IMR-90 (cell line): ENCODE measurements around the gene GABRA1. TPM values are rescaled to one million over a fixed set of nuclear protein-coding genes. Genes with fewer than 3 reads are reported as not detected.

Experiments
- ATAC-seq: fragments of 200-7000 bp; cut with Tn5 transposase; 2 replicates; pipeline ENCODE4 v1.9.1; 2020; ENCODE audit warnings: low read depth, mild to moderate bottlenecking, moderate library complexity
- BruUV-seq: library from RNA; stranded (reverse); fragments of 400-500 nt; replicated peaks from 2 replicates; lab custom pipeline; 2021; lab: Mats Ljungman, UMichigan
- CTCF ChIA-PET: fragments of 300-600 bp; formaldehyde crosslinking; extraction: SDS; loops from one replicate; lab custom pipeline; 2021; ENCODE audit warnings: antibody characterized with exemption; lab: Yijun Ruan, JAX
- POLR2A ChIA-PET: fragments of 300-600 bp; sonication (Branson Sonifier 250); formaldehyde crosslinking; loops from one replicate; lab custom pipeline; 2022; ENCODE audit warnings: antibody characterized with exemption; ENCODE audit not compliant: unreplicated experiment; lab: Charles Lee
- DNase-seq: peaks from one replicate; pipeline ENCODE4 v3.0.0; 2013
- H2AFZ ChIP-seq: replicated peaks from 2 replicates; pipeline ENCODE3; 2013; ENCODE audit warnings: low read length, mild to moderate bottlenecking; ENCODE audit not compliant: poor library complexity
- H2AK5ac ChIP-seq: 2 replicates; pipeline ENCODE4 v1.6.1; 2013; ENCODE audit warnings: low read depth, low read length, inconsistent platforms
- H2AK9ac ChIP-seq: replicated peaks from 2 replicates; pipeline ENCODE3; 2013; ENCODE audit warnings: mild to moderate bottlenecking, low read depth, low read length, moderate library complexity; ENCODE audit not compliant: poor library complexity
- H2BK120ac ChIP-seq: 2 replicates; pipeline ENCODE4 v1.6.1; 2013; ENCODE audit warnings: low read depth, low read length, inconsistent platforms
- H2BK15ac ChIP-seq: 3 replicates; pipeline ENCODE4 v1.6.1; 2013; ENCODE audit warnings: low read depth, low read length, inconsistent platforms
- H2BK20ac ChIP-seq: 2 replicates; pipeline ENCODE4 v1.6.1; 2013; ENCODE audit warnings: low read depth, mild to moderate bottlenecking, inconsistent platforms, low read length, moderate library complexity
- H2BK5ac ChIP-seq: 2 replicates; pipeline ENCODE4 v1.6.1; 2013; ENCODE audit warnings: mild to moderate bottlenecking, low read depth, low read length, inconsistent platforms; ENCODE audit not compliant: poor library complexity, severe bottlenecking
- H3K14ac ChIP-seq: replicated peaks from 2 replicates; pipeline ENCODE4 v1.6.1; 2013; ENCODE audit warnings: low read depth, low read length, inconsistent platforms
- H3K18ac ChIP-seq: 2 replicates; pipeline ENCODE4 v1.6.1; 2013; ENCODE audit warnings: low read depth, low read length, control low read depth
- H3K23ac ChIP-seq: 2 replicates; pipeline ENCODE4 v1.6.1; 2013; ENCODE audit warnings: low read depth, low read length, inconsistent platforms
- H3K27ac ChIP-seq: 2 replicates; pipeline ENCODE4 v1.5.1; 2013; ENCODE audit warnings: mild to moderate bottlenecking, control low read depth, low read length; ENCODE audit not compliant: insufficient read depth
- H3K27me3 ChIP-seq: 2 replicates; pipeline ENCODE4 v1.6.1; 2013; ENCODE audit warnings: low read length; ENCODE audit not compliant: control insufficient read depth, insufficient read depth
- H3K36me3 ChIP-seq: 2 replicates; pipeline ENCODE4 v1.6.1; 2013; ENCODE audit warnings: low read length, mixed read lengths; ENCODE audit not compliant: control insufficient read depth, insufficient read depth
- H3K4ac ChIP-seq: 2 replicates; pipeline ENCODE4 v1.6.1; 2013; ENCODE audit warnings: low read depth, low read length, inconsistent platforms
- H3K4me1 ChIP-seq: 2 replicates; pipeline ENCODE4 v1.6.1; 2013; ENCODE audit warnings: low read length, mixed read lengths; ENCODE audit not compliant: control insufficient read depth, insufficient read depth
- H3K4me2 ChIP-seq: 2 replicates; pipeline ENCODE4 v1.6.1; 2013; ENCODE audit warnings: low read depth, mild to moderate bottlenecking, control low read depth, low read length, moderate library complexity
- H3K4me3 ChIP-seq: 2 replicates; pipeline ENCODE4 v1.5.1; 2013; ENCODE audit warnings: low read depth, mild to moderate bottlenecking, control low read depth, low read length, moderate library complexity; ENCODE audit not compliant: insufficient read depth
- H3K56ac ChIP-seq: 2 replicates; pipeline ENCODE4 v1.6.1; 2013; ENCODE audit warnings: low read length, inconsistent platforms; ENCODE audit not compliant: insufficient read depth; ENCODE audit errors: extremely low read depth
- H3K79me1 ChIP-seq, 2 experiments: 2 replicates each; pipeline ENCODE4 v1.6.1; 2013; ENCODE audit warnings: low read length in 2 of 2, inconsistent platforms in 1 of 2, low read depth in 1 of 2
- H3K9ac ChIP-seq: 2 replicates; pipeline ENCODE4 v1.6.1; 2013; ENCODE audit warnings: low read depth, low read length, control low read depth
- H3K9me1 ChIP-seq: 2 replicates; pipeline ENCODE4 v1.6.1; 2013; ENCODE audit warnings: low read length, inconsistent platforms; ENCODE audit not compliant: insufficient read depth
- H3K9me3 ChIP-seq: 2 replicates; pipeline ENCODE4 v1.6.1; 2013; ENCODE audit warnings: low read length; ENCODE audit not compliant: control insufficient read depth, insufficient read depth
- H4K20me1 ChIP-seq: 2 replicates; pipeline ENCODE4 v1.6.1; 2013; ENCODE audit warnings: low read length, inconsistent platforms; ENCODE audit not compliant: insufficient read depth
- H4K5ac ChIP-seq: 2 replicates; pipeline ENCODE4 v1.6.1; 2013; ENCODE audit warnings: mild to moderate bottlenecking, low read depth, low read length, control low read depth
- H4K8ac ChIP-seq, 2 experiments: 2 replicates each; pipeline ENCODE4 v1.6.1; 2013; ENCODE audit warnings: low read depth in 2 of 2, low read length in 2 of 2, control low read depth in 1 of 2, inconsistent platforms in 1 of 2
- H4K91ac ChIP-seq: 2 replicates; pipeline ENCODE4 v1.6.1; 2013; ENCODE audit warnings: low read depth, low read length, inconsistent platforms; ENCODE audit not compliant: insufficient read depth
- BHLHE40 ChIP-seq: fragments of 150-350 bp; IDR thresholded peaks from 2 replicates; pipeline ENCODE4 v1.6.1; 2016; ENCODE audit warnings: mild to moderate bottlenecking, low read depth, low read length
- CEBPB ChIP-seq: IDR thresholded peaks from 2 replicates; pipeline ENCODE4 v1.6.1; 2012; ENCODE audit warnings: low read depth, low read length, improper control_type of control experiment
- CHD1 ChIP-seq: IDR thresholded peaks from 2 replicates; pipeline ENCODE4 v1.6.1; 2012; ENCODE audit warnings: low read depth, low read length, improper control_type of control experiment
- FOS ChIP-seq: fragments of 150-350 bp; IDR thresholded peaks from 2 replicates; pipeline ENCODE4 v1.6.1; 2016; ENCODE audit warnings: low read depth, low read length
- MAFK ChIP-seq: IDR thresholded peaks from 2 replicates; pipeline ENCODE4 v1.6.1; 2012; ENCODE audit warnings: low read depth, low read length, improper control_type of control experiment
- MAZ ChIP-seq: IDR thresholded peaks from 2 replicates; pipeline ENCODE4 v1.6.1; 2012; ENCODE audit warnings: low read depth, mild to moderate bottlenecking, low read length, improper control_type of control experiment, moderate library complexity, borderline replicate concordance
- MXI1 ChIP-seq: IDR thresholded peaks from 2 replicates; pipeline ENCODE4 v1.6.1; 2012; ENCODE audit warnings: low read depth, mild to moderate bottlenecking, low read length, moderate library complexity, borderline replicate concordance
- NFE2L2 ChIP-seq: fragments of 150-350 bp; IDR thresholded peaks from 2 replicates; pipeline ENCODE4 v1.6.1; 2016; ENCODE audit warnings: low read depth, mild to moderate bottlenecking, low read length
- POLR2A ChIP-seq: IDR thresholded peaks from 2 replicates; pipeline ENCODE4 v1.6.1; 2012; ENCODE audit warnings: mild to moderate bottlenecking, low read depth, low read length
- RAD21 ChIP-seq: IDR thresholded peaks from 2 replicates; pipeline ENCODE4 v1.6.1; 2012; ENCODE audit warnings: low read length, improper control_type of control experiment
- RCOR1 ChIP-seq: IDR thresholded peaks from 2 replicates; pipeline ENCODE4 v1.6.1; 2012; ENCODE audit warnings: mild to moderate bottlenecking, low read length, improper control_type of control experiment; ENCODE audit not compliant: insufficient replicate concordance
- RFX5 ChIP-seq: IDR thresholded peaks from 2 replicates; pipeline ENCODE4 v1.8.0; 2012; ENCODE audit warnings: low read depth, mild to moderate bottlenecking, low read length, moderate library complexity
- SMC3 ChIP-seq: fragments of 150-350 bp; IDR thresholded peaks from 2 replicates; pipeline ENCODE4 v1.6.1; 2016; ENCODE audit warnings: low read depth, mild to moderate bottlenecking, antibody characterized with exemption, low read length, moderate library complexity
- WGBS, 2 experiments: methylation state at CpG; one replicate each; pipeline versions ENCODE4 v1.1.5 to v1.1.7; 2013; ENCODE audit warnings: missing lambda C conversion rate in 2 of 2; ENCODE audit not compliant: insufficient read length in 1 of 2; ENCODE audit errors: extremely low coverage in 2 of 2; 5-methylcytosine and 5-hydroxymethylcytosine counted together
- dilution Hi-C: fragments of 300-500 bp; cut with HindIII; formaldehyde crosslinking; loops from one replicate; pipeline ENCODE4 v1.14.3; 2018; ENCODE audit warnings: low sequenced_read_pairs; ENCODE audit not compliant: unreplicated experiment
- in situ Hi-C: fragments of 300-500 bp; cut with MboI; formaldehyde crosslinking; loops from 3 replicates; pipeline ENCODE4 v1.14.3; 2019; ENCODE audit warnings: low sequenced_read_pairs, inconsistent platforms, mixed read lengths
- intact Hi-C: fragments of 100-400 bp; cut with micrococcal nuclease; formaldehyde crosslinking; loops from 2 replicates; pipeline ENCODE4 v1.10.0; 2022
- polyA plus RNA-seq, 3 experiments: library from polyadenylated mRNA; depleted of rRNA; stranded (reverse); fragments of >200 nt; gene quantifications; 2 replicates each; pipeline ENCODE4 v1.2.3, GENCODE V29; 2012; ENCODE audit warnings: low replicate concordance in 1 of 3
- total RNA-seq: library from RNA; depleted of rRNA; stranded (reverse); fragments of >200 nt; gene quantifications from 2 replicates; pipeline ENCODE4 v1.2.3, GENCODE V29; 2012
- TF ChIP-seq, protein P1 (sequence below): fragments of 150-350 bp; IDR thresholded peaks from 2 replicates; pipeline ENCODE4 v1.6.1; 2016; ENCODE audit warnings: low read depth, mild to moderate bottlenecking, low read length, moderate library complexity, borderline replicate concordance
- TF ChIP-seq, protein P2 (sequence below): conservative IDR thresholded peaks from 2 replicates; pipeline ENCODE4 v1.5.1; 2012; ENCODE audit warnings: mild to moderate bottlenecking, low read depth, low read length, improper control_type of control experiment
- TF ChIP-seq, protein P3 (sequence below): fragments of 150-350 bp; IDR thresholded peaks from 2 replicates; pipeline ENCODE4 v1.6.1; 2017; ENCODE audit warnings: mild to moderate bottlenecking, antibody characterized with exemption, low read length, low read depth

Gene GABRA1
- total and polyA plus RNA-seq, 2 of the 4 experiments (the other 2 are of a cell fraction): not detected

DNA sequence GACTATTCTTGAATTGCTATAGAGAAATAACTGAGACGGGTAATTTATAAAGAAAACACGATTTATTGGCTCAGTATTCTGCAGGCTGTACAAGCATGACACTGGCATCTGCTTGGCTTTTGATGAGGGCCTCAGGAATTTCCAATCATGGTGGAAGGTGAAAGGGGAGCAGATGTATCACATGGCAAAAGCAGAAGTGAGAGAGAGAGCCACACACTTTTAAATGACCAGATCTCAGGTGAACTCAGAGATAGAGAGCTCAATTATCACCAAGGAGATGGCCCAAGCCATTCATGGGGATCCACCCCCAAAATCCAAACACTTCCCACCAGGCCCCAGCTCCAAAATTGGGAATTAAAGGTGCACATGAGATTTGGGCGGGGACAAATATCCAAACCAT, 15.3 kb downstream of the GABRA1 start:
- whole genome bisulfite sequencing, 2 experiments: 20% methylated on average over 1 of the region's 3 CpGs; no CpG with 5 or more reads in 1 of the 2 experiments
- Histone ChIP-seq H3K23ac (no peak overlapping the region), H3K27me3 (no peaks in the 10 kb centered on the region), H3K9me1 (no peaks in the 10 kb centered on the region), H2AK9ac (no peak overlapping the region), H2AFZ (no peak overlapping the region), H3K56ac (no peak overlapping the region), H2BK15ac (no peak overlapping the region), H2BK20ac (no peak overlapping the region), H3K27ac (no peak overlapping the region), H3K4me2 (no peak overlapping the region), H3K14ac (no peak overlapping the region), H2BK120ac (no peak overlapping the region), H2AK5ac (no peak overlapping the region), H3K36me3 (no peaks in the 10 kb centered on the region), H3K18ac (no peak overlapping the region), H3K9ac (no peak overlapping the region), H3K4me1 (no peaks in the 10 kb centered on the region), H4K91ac (no peak overlapping the region), H3K9me3 (peaks cover 3% of the 10 kb centered on the region), H4K20me1 (no peaks in the 10 kb centered on the region), H4K5ac (no peak overlapping the region), H2BK5ac (no peak overlapping the region), H3K79me1 (no peaks in the 10 kb centered on the region), H3K4me3 (no peak overlapping the region), H4K8ac (no peak overlapping the region), H3K4ac (no peak overlapping the region)
- POLR2A ChIA-PET: no interaction called here
- in situ Hi-C loops (no loop called here), intact Hi-C loops (no loop called here), dilution Hi-C loops (no loop called here)
- CTCF ChIA-PET: no interaction called here
- no peak for DNase-seq
- TF ChIP-seq RCOR1 (no peak), RAD21 (no peak), CHD1 (no peak), POLR2A (no peak), CEBPB (no peak), MXI1 (no peak), MAZ (no peak), SMC3 (no peak), RFX5 (no peak), BHLHE40 (no peak), NFE2L2 (no peak), MAFK (no peak), FOS (no peak)
- TF ChIP-seq, protein P1, sequence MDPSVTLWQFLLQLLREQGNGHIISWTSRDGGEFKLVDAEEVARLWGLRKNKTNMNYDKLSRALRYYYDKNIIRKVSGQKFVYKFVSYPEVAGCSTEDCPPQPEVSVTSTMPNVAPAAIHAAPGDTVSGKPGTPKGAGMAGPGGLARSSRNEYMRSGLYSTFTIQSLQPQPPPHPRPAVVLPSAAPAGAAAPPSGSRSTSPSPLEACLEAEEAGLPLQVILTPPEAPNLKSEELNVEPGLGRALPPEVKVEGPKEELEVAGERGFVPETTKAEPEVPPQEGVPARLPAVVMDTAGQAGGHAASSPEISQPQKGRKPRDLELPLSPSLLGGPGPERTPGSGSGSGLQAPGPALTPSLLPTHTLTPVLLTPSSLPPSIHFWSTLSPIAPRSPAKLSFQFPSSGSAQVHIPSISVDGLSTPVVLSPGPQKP: no peak
- TF ChIP-seq, protein P2, sequence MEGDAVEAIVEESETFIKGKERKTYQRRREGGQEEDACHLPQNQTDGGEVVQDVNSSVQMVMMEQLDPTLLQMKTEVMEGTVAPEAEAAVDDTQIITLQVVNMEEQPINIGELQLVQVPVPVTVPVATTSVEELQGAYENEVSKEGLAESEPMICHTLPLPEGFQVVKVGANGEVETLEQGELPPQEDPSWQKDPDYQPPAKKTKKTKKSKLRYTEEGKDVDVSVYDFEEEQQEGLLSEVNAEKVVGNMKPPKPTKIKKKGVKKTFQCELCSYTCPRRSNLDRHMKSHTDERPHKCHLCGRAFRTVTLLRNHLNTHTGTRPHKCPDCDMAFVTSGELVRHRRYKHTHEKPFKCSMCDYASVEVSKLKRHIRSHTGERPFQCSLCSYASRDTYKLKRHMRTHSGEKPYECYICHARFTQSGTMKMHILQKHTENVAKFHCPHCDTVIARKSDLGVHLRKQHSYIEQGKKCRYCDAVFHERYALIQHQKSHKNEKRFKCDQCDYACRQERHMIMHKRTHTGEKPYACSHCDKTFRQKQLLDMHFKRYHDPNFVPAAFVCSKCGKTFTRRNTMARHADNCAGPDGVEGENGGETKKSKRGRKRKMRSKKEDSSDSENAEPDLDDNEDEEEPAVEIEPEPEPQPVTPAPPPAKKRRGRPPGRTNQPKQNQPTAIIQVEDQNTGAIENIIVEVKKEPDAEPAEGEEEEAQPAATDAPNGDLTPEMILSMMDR: no peak
- TF ChIP-seq, protein P3, sequence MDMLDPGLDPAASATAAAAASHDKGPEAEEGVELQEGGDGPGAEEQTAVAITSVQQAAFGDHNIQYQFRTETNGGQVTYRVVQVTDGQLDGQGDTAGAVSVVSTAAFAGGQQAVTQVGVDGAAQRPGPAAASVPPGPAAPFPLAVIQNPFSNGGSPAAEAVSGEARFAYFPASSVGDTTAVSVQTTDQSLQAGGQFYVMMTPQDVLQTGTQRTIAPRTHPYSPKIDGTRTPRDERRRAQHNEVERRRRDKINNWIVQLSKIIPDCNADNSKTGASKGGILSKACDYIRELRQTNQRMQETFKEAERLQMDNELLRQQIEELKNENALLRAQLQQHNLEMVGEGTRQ: no peak
- ATAC-seq: no peak
- BruUV-seq: no TSS peak
